HuH-7 (cell line): ENCODE data around the gene FNDC3B.

Experiments used
- DNase-seq: peaks from one replicate; pipeline ENCODE4 v3.0.0; 2011; ENCODE audit warnings: low spot score

FNDC3B gene

GRCh38 chr3:172191629-172192028, 152.3 kb downstream of the FNDC3B start:
- DNase-seq, result no peak

DNA sequence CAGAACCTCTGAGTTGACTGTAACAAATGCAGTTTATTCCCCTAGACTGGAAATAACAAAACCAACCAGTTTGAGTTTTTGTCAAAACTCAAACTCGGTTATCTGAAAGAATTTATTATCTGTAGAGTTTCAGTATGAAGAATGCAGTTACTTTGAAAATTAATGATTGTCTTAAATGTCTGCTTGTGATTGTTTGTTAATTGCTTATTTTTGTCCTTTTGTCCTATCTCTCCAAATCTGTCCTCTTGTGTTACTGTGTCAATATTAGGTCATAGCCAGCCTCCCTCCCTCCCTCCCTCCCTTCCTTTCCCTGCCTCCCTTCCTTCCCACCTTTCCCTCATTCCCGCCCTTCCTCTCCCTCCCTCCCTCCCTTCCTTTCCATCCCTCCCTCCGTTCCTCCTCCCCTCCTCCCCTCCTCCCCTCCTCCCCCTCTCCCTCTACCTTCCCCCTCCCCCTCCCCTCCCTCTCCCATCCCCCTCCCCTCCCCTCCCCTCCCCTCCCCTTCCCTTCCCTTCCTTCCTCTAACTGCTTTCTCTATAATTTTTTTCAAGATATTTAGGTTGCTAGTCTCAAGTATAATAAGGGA, 153.5 kb downstream of the FNDC3B start:
- no peak for DNase-seq

DNA sequence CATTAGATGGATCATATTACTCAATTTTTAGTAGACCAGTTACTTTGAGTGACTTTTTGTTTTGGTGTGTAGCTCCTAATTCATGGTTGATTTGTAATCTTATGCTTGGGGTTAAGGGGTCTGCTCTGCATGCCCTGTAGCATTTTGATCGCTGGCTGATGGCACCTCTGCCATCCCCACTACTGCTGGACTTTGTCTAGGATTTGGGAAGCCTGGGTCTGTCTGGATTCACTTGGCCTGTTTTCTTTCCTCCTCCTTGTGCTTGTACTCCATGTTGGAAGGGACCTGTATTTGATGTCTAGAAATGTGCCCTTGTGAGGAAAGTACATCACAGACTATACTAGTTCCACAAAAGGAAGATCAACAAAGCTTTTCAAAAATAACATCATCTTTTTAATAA, 154.1 kb downstream of the FNDC3B start:
- DNase-seq, result no peak

GRCh38 chr3:172194702-172195406, 155.5 kb downstream of the FNDC3B start:
- peak; percentile 64 for DNase-seq

GRCh38 chr3:172195407-172195754, 156.0 kb downstream of the FNDC3B start:
- no peak for DNase-seq

GRCh38 chr3:172197344-172197743, 158.0 kb downstream of the FNDC3B start:
- no peak for DNase-seq

- DNase-seq, result no peak
Observed at GRCh38 chr3:172198428-172198827, 159.1 kb downstream of the FNDC3B start.

- no peak for DNase-seq
Observed at GRCh38 chr3:172199850-172200369, 160.5 kb downstream of the FNDC3B start.

- no peak for DNase-seq
Observed at GRCh38 chr3:172201136-172201869, 161.9 kb downstream of the FNDC3B start.

DNA sequence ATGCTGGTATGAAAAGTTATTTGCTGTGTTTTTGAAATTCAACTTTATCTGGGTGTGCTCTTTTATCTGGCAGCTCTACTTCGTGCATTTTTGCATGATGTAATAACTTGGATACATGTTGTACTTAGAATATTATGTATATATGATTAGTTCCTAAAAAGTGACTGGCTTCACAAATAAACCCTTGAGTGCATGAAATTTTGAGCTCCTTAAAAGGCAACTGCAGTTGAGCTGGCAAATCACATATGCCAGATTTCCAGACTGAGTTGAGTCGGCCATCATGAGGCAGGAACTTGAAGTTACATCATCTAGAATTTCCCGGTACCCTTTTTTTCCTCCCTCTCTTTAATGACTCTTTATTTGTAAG, 162.5 kb downstream of the FNDC3B start:
- no peak for DNase-seq

- DNase-seq, result no peak
Observed at GRCh38 chr3:172202797-172203196, 163.4 kb downstream of the FNDC3B start.

DNA sequence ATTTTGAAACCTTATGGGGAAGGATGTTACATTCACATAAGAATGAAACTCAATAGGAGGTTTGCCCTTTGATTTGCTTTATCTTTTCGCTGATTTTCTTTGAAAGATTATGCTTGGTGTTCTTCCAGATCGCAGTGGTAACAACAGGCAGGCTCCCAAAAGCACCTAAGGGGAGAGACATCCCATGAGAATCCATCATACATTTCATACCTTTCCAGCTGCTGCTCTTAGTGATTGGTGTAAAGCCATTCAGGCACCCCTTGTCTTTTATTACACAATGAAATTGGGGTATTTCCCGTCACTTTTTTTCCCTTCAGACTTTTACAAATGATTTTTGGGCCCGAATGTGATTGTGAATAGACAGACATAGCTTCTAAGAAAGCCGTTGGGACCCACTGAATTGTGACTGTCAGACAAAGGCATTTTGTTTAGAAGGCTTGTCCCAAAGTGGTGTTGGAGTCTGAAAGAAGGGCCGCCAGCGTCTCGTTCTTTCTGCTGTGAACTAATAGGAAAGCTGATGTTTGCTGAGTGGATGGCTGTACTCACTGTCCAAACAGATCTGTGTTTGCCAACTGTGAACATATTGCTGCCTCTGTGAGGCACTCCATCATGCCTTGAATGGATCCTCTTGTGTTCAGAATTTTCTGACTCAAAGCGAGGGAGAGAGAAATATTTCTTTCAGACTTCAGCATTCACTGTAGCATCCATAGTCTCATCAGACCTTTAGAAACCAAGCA, 164.3 kb downstream of the FNDC3B start:
- DNase-seq, result peak; percentile 91

DNA sequence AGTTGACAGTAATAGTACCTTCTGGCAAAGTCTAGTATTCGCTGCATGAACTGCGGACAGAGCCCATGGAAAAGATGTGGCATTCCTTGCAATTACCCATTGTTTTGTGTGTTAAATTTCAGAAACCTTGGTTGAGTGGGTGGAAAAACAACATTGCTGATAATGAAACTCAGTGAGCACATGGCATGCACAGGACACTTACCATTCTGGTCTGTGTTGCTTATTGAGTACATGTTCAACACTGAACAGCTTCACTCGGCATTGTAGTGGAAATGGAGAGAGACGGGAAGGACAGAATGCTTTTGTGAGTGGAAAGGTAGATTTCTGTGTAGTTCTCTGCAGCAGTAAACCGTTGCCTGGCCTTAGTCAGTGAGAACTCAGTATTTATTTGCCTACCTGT, 165.3 kb downstream of the FNDC3B start:
- no peak for DNase-seq

DNA sequence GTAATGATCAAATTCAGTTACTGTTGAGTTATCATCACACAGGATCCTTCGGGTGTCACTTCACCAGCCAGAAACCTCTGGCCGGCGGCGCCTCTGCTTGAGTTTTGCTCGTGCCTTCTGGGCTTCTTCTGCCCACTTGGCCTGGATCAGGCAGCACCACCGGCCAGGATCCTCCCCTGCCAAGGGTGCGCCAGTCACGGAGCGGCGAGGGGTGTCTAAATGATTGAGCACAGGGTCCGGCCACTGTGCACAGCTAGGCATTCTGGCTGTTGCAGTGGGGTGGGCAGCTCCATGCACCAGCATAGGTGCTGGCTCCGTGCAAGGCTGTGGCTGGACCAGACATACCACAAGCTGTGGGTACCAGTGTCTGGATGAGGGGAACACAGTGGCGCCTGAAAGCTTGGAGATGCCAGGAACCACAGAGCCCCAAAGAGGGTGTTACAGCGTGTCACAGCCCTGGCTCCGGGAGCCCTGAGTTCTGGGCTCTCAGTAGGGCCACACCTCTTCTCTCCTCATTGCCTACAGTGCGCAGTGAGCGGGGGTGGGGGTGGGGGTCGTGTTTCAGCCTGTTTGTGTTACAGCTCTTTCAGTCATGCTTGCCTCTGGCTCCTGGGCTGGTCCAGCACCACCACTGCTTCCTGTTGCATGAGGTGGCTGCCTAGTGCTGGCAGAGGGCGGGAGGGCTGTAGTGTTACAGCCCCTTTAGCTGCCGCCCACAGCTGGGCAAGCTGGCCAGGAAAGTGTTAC, 169.4 kb downstream of the FNDC3B start:
- DNase-seq, result no peak

DNA sequence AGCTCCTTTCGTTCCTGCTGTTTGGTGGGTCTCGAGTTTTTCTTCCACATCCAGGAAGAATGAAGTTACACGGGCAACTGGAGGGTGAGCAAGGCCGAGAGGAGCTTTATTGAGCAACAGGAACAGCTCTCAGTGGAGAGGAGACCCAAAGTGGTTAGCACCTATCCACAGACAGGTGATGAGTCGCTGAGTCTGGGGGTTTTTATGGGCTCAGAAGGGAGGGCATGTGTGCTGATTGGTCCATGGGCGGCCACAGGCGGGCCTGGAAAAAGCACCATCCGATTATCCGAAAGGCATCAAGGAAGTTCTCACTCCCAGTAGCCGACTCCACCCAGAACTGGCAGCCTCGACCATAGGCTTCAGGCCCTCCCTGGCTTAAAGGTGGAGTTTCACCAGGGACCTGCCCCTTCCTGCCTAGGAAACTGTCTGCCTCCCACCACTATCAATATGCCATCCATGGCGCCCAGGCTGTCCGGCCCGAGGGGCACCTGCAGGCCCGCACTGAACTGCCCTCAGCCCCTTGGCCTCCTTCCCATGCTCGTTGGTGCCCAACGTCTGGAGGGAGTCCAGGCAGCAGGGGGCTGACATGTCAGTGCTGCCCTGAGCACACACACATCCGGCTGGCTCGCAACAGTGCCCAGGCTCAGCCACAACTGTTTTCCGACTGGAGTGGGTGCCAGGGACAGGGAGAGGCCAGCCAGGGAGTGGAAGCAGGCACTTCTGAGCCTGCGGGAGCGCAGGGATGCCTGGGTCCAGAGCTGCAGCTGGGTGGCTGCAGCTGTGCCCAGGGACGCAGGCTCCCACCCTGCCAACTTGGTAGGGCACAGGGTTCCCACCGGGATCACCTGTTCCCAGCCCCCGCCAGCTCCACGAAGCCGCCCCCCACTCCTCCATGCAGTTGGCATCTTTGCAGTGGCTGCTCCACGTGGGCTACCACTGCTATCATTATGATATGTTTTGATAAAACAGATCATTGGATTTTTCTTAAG, 170.2 kb downstream of the FNDC3B start:
- DNase-seq, result no peak

DNA sequence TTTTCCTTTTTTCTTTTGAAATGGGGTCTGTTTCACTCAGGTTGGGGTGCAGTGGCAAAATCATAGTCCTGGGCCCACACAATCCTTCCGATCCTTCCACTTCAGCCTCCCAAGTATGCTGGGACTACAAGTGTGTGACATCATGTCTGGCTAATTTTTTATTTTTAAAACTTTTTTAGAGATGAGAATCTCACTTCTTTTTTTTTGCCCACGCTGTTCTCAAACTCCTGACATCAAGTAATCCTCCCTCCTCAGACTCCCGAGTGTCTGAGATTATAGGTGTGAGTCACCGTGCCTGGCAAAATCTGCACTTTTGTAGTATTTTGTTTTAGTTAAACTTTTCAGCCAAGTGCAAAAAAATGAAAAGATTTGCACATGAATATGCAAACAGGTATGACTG, 171.0 kb downstream of the FNDC3B start:
- DNase-seq, result no peak

DNA sequence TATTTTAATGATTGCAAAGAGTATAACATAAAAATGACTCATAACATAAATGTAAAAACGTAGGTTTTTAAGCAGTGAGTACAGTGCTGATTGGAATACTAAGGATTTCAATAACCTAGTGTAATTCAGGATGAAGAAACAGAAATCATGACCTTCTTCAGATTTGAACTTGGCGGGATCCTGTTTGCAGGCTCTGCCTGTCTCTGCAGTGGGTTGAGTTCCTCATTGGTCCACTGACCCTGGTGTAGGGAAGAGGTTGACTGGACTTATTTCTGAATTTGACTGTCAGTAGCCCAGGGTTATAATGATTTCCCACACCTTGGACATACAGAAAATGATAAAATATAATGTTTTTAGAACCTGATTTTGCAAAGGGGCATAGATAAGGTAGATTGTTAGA, 171.7 kb downstream of the FNDC3B start:
- DNase-seq, result no peak

- DNase-seq, result no peak
Observed at GRCh38 chr3:172213200-172213599, 173.8 kb downstream of the FNDC3B start.

DNA sequence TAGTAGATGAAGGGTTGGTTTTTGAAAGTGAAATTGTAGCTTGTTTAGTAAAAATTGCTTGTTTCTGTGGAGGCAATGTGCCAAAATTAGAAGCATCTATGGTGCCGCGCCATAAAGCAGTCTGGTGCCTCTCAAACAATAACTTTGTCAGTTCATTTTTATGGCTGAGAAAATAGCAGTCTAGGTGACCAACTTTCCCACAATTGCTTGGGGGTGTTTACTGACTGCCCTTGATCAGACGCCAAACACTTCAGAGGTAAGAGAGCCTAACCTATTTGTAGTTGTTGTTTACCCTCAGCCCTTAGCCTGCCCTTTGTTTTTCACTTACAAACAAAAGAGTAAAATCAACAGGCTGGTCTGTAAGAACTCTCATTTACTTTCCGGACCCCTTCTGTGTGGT, 174.5 kb downstream of the FNDC3B start:
- DNase-seq, result peak; percentile 37

- DNase-seq, result no peak
Observed at GRCh38 chr3:172216267-172216666, 176.9 kb downstream of the FNDC3B start.

- no peak for DNase-seq
Observed at GRCh38 chr3:172216911-172217310, 177.5 kb downstream of the FNDC3B start.
